Type B pancreatic cell (in vitro differentiated cells): ENCODE measurements around the gene AURKA. TPM values are rescaled to one million over a fixed set of nuclear protein-coding genes. Genes with fewer than 3 reads are reported as not detected.

Experiments
- DNase-seq: peaks from one replicate; pipeline ENCODE4 v3.0.0; 2021; ENCODE audit warnings: mixed read lengths; ENCODE audit not compliant: unreplicated experiment; ENCODE audit errors: extremely low spot score
- H3K27ac Mint-ChIP-seq: 2 replicates; pipeline ENCODE4 v1.8.0; 2021; ENCODE audit warnings: mild to moderate bottlenecking, mixed read lengths
- H3K27me3 Mint-ChIP-seq: 2 replicates; pipeline ENCODE4 v1.8.0; 2021; ENCODE audit warnings: mixed read lengths
- H3K36me3 Mint-ChIP-seq: 2 replicates; pipeline ENCODE4 v1.8.0; 2021; ENCODE audit warnings: mixed read lengths
- H3K4me1 Mint-ChIP-seq: one replicate; pipeline ENCODE4 v1.8.0; 2021; ENCODE audit warnings: mixed read lengths; ENCODE audit not compliant: unreplicated experiment
- H3K4me3 Mint-ChIP-seq: 2 replicates; pipeline ENCODE4 v1.8.0; 2021; ENCODE audit warnings: mild to moderate bottlenecking, mixed read lengths
- H3K9me3 Mint-ChIP-seq: 2 replicates; pipeline ENCODE4 v1.8.0; 2021; ENCODE audit warnings: mixed read lengths
- CTCF ChIP-seq: fragments of 200-600 bp; sonication (generic); conservative IDR thresholded peaks from 2 replicates; pipeline ENCODE4 v1.5.0; 2021; ENCODE audit warnings: antibody characterized with exemption, mild to moderate bottlenecking
- total RNA-seq: library from RNA; stranded (reverse); gene quantifications from 2 replicates; pipeline ENCODE4 v1.2.1, GENCODE V29; 2021; ENCODE audit warnings: low replicate concordance

AURKA gene
- total RNA-seq, 1 donor from 2014 or later: 42.7 TPM

GRCh38 chr20:56358070-56358469, 33.9 kb downstream of the AURKA start:
- TF ChIP-seq CTCF: no peak
- no peak for DNase-seq
- H3K4me3 Mint-ChIP-seq: peak overlapping the region; percentile 86
- H3K9me3 Mint-ChIP-seq: no peaks in the 10 kb centered on the region
- peak overlapping the region; percentile 26 for H3K27ac Mint-ChIP-seq
- H3K36me3 Mint-ChIP-seq: no peaks in the 10 kb centered on the region
- H3K4me1 Mint-ChIP-seq: peaks cover 22% of the 10 kb centered on the region
- peaks cover 3% of the 10 kb centered on the region for H3K27me3 Mint-ChIP-seq

- Mint-ChIP-seq H3K4me3 (no peak overlapping the region), H3K9me3 (no peaks in the 10 kb centered on the region), H3K36me3 (no peaks in the 10 kb centered on the region)
Observed at GRCh38 chr20:56353356-56353755, 38.7 kb downstream of the AURKA start.

GRCh38 chr20:56352345-56353055, 39.5 kb downstream of the AURKA start:
- TF ChIP-seq CTCF: no peak
- Mint-ChIP-seq H3K27me3 (peaks cover 4% of the 10 kb centered on the region), H3K36me3 (no peaks in the 10 kb centered on the region), H3K4me3 (no peak overlapping the region), H3K9me3 (no peaks in the 10 kb centered on the region), H3K27ac (no peak overlapping the region), H3K4me1 (peaks cover 13% of the 10 kb centered on the region)
- no peak for DNase-seq

More at GRCh38 chr20:56353356-56353755, 38.7 kb downstream of the AURKA start:
- H3K27ac Mint-ChIP-seq: no peak overlapping the region
- H3K4me1 Mint-ChIP-seq: peaks cover 11% of the 10 kb centered on the region
- TF ChIP-seq CTCF: no peak
- DNase-seq: no peak
- H3K27me3 Mint-ChIP-seq: peaks cover 4% of the 10 kb centered on the region

- no peak for TF ChIP-seq CTCF
- no peaks in the 10 kb centered on the region for H3K36me3 Mint-ChIP-seq
- no peak overlapping the region for H3K4me3 Mint-ChIP-seq
- no peak for DNase-seq
- H3K9me3 Mint-ChIP-seq: no peaks in the 10 kb centered on the region
- no peak overlapping the region for H3K27ac Mint-ChIP-seq
- H3K27me3 Mint-ChIP-seq: peaks cover 10% of the 10 kb centered on the region
- H3K4me1 Mint-ChIP-seq: peaks cover 13% of the 10 kb centered on the region
Observed at GRCh38 chr20:56350842-56351241, 41.2 kb downstream of the AURKA start.

- Mint-ChIP-seq H3K27ac (peak overlapping the region; percentile 30), H3K36me3 (no peaks in the 10 kb centered on the region), H3K4me1 (peaks cover 13% of the 10 kb centered on the region), H3K4me3 (no peak overlapping the region), H3K27me3 (peaks cover 30% of the 10 kb centered on the region), H3K9me3 (no peaks in the 10 kb centered on the region)
- no peak for TF ChIP-seq CTCF
- no peak for DNase-seq
Observed at GRCh38 chr20:56348746-56349145, 43.3 kb downstream of the AURKA start.
